CD4-positive, alpha-beta T cell treated with Interleukin-15 for 1 hour (primary cell): ENCODE results near the gene FGF12.

Source experiments
- DNase-seq: peaks from one replicate; pipeline ENCODE4 v3.0.0-alpha.2; 2020

The FGF12 gene

GRCh38 chr3:192317564-192317963 is 409.8 kb downstream of the FGF12 start:
- no peak for DNase-seq

- no peak for DNase-seq
Observed at GRCh38 chr3:192313605-192314004, 413.7 kb downstream of the FGF12 start.

- no peak for DNase-seq
Observed at GRCh38 chr3:192307631-192308030, 419.7 kb downstream of the FGF12 start.

- DNase-seq = no peak
Observed at GRCh38 chr3:192303235-192303634, 424.1 kb downstream of the FGF12 start.

GRCh38 chr3:192302721-192303120 is 424.6 kb downstream of the FGF12 start:
- no peak for DNase-seq

- no peak for DNase-seq
Observed at GRCh38 chr3:192299921-192300320, 427.4 kb downstream of the FGF12 start.

- DNase-seq = no peak
Observed at GRCh38 chr3:192296845-192297244, 430.5 kb downstream of the FGF12 start.

GRCh38 chr3:192284443-192285072 is 442.8 kb downstream of the FGF12 start:
- no peak for DNase-seq

- DNase-seq = no peak
Observed at GRCh38 chr3:192281207-192281880, 446.0 kb downstream of the FGF12 start.

- DNase-seq = no peak
Observed at GRCh38 chr3:192279664-192280063, 447.7 kb downstream of the FGF12 start.

- no peak for DNase-seq
Observed at GRCh38 chr3:192277477-192277876, 449.9 kb downstream of the FGF12 start.

- no peak for DNase-seq
Observed at GRCh38 chr3:192275741-192276355, 451.5 kb downstream of the FGF12 start.

GRCh38 chr3:192273697-192274010 is 453.7 kb downstream of the FGF12 start:
- DNase-seq = no peak

GRCh38 chr3:192273001-192273696 is 454.2 kb downstream of the FGF12 start:
- no peak for DNase-seq

- DNase-seq = no peak
Observed at GRCh38 chr3:192262001-192262400, 465.3 kb downstream of the FGF12 start.

- DNase-seq = no peak
Observed at GRCh38 chr3:192261135-192261534, 466.2 kb downstream of the FGF12 start.

GRCh38 chr3:192260116-192261010 is 467.0 kb downstream of the FGF12 start:
- DNase-seq = no peak

GRCh38 chr3:192259661-192260060 is 467.7 kb downstream of the FGF12 start:
- no peak for DNase-seq

- DNase-seq = no peak
Observed at GRCh38 chr3:192258721-192259120, 468.6 kb downstream of the FGF12 start.

GRCh38 chr3:192255839-192256238 is 471.5 kb downstream of the FGF12 start:
- DNase-seq = no peak

- DNase-seq = no peak
Observed at GRCh38 chr3:192253138-192253887, 474.0 kb downstream of the FGF12 start.

- DNase-seq = no peak
Observed at GRCh38 chr3:192249516-192249915, 477.8 kb downstream of the FGF12 start.
